GM19035 (cell line): ENCODE measurements around the gene HLF.
A peak's percentile ranks its signal among the peaks of the same experiment; 100 is the strongest.

Source experiments
- ATAC-seq: cut with Tn5 transposase; IDR thresholded peaks from one replicate; pipeline ENCODE4 v1.9.1; 2021; ENCODE audit not compliant: unreplicated experiment

The HLF gene

DNA sequence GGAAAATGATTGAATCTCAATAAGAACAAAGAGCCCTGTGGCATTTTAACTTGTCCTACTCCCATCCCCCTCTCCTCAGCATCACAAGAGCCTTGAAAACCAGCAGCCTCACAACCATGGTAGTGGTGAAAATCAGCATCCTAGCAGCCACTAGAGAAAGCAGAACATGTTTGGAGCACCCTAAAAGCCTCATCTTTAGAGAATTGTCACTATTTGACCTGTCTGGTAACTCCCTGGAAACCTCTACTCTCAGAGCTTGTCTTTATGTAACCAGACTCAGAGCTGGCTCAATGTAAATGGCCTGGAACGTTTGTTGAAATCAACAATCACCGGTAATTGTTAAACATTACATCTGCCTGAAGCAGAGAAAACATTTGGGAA, 86.1 kb downstream of the HLF start:
- no peak for ATAC-seq

DNA sequence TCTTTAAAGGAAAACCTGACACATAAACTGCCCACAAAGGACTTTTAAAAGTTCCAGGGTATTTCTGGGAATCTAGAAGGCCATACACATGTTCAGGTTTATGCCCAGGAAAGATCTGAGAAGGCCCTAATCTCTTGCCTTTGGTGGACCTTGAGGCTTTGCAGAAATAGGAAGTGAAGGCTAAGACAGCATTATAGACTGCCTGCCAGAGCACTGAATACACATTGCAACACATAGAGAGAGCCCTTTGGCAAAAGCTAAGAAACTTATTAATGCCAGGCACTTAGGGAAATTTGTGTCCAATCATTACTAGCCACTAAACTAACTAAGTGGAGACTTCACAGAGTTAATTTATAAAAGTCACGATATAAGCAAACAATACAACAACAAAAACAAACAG, 86.5 kb downstream of the HLF start:
- no peak for ATAC-seq

DNA sequence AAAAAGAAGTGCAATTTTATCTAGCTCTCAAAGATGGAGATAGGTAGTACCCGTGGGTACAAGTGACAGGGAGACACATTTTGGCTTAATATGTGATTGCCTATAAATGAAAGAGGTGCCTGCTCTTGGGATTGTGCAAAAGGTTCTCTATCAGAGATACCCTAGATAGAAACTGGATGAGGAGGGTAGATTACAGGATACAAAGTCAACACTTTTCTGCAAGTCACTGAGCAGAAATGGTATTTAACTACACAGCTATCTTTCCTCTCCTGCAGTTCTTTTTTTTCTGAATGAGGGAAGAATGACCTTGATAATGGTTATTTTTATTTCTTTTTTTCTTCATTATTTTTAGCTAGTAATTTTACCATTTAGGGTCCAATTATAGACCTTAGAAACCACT, 89.2 kb downstream of the HLF start:
- ATAC-seq = no peak

DNA sequence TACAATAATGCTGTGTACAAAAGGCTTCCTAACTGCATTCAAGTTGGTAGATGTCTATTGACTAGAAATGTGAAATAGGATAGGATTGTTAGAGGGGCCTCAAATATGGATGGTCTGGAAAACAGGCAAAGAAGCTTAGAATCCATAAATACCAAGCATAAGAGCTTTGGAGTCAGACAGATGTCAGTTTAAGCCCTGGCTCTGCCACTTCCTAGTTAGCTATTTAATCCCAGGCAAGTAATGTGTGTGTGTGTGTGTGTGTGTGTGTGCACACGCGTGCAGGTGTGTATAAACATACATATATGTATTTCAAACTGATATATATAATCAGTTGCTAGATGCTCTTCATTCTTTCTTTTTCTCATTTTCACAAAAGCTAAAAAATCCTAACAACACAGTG, 90.2 kb downstream of the HLF start:
- ATAC-seq = no peak

DNA sequence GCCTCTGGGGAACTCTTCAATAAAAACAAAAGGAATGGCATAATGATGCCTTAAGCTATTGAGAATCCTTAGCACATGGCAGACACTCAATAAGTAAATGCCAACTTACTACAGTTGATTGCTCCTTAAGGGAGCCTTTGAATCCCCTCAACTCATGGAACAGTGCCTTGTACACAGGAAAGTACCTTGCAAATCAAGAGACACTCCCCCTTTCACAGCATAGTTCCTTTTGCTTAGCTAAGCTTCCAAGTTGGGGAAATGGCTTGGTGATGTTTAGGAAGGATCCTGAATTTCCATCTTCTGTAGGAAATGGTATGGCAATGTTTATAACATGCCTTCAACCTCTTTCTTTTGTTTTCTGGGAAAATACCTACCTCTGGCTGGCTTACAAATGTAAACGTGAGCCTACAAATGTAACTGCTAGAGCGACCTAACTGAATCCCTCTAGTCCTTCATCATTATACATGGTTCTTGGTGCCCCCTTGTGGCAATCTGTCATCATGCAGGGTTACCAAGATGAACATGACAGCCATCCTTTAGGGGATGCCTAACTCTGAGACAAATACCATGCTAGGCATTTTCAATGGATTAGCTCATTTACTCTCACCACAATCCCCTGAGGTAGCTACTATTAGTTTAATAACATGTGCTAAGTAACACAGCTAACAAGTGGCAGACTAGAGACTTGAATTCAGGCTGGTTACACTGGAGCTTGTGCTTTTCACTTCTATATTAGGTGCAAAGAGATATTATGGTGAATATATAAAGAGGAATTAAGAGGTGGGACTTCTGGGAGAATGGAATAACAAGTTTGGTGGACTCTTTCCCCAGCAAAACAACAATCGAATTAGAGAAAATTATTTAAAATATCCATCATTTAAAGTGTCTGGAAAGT, 91.9 kb downstream of the HLF start:
- ATAC-seq = peak; percentile 99

DNA sequence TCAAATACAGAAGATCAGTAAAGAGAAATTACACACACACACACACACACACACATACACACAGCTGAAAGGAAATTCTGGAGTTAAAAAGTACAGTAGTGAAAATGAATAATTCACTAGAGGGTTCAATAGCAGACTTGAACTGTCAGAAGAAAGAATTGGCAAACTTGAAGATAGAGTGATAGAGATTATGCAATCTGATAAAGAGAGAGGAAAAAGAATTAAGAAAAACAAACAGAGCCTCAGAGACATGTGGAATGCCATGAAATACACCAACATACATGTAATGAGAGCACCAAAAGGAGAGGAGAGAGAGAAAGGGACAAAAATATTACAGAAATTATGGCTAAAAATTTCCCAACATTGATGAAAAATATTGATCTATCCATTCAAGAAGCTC, 96.2 kb downstream of the HLF start:
- ATAC-seq = no peak

DNA sequence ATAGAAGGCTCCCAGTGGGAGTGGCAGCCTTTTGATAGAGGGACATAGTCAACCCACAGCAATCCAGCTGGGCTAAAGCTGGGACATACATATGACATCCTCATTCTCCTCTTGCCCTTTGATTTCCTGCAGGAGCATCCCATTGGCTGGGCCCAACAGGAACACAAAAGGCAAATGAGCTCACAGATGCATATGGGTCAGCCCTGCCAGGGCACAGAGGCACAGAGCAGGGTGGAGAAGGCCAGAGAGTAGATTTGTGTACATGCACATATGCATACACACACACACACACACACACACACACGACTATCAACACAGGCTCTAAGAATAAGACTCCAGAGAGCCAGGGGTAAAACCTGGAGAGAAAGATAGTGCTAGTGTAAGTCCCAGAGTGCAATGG, 98.3 kb downstream of the HLF start:
- ATAC-seq = no peak

DNA sequence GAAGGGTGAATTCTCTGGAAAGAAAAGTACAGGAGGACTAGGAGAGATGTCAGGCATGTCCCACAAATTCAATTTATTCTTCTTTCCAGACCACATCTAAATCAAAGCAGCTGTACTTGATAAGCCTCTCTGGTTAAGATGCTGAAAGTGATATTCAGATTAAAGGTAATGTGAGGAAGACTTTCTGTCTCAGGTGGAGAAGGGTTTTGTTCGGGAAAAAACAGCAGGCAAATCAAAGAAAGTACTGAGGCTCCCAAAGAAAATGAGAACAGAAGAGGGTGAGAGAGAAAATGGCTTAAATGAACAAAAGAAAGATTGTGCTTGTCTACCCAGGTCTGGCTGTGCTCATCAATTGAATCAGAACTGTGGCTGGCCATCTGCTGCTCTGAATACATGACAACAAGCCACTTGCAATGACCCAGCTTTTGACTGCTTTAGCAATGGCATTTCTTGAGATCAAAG, 101.3 kb downstream of the HLF start:
- ATAC-seq = no peak

DNA sequence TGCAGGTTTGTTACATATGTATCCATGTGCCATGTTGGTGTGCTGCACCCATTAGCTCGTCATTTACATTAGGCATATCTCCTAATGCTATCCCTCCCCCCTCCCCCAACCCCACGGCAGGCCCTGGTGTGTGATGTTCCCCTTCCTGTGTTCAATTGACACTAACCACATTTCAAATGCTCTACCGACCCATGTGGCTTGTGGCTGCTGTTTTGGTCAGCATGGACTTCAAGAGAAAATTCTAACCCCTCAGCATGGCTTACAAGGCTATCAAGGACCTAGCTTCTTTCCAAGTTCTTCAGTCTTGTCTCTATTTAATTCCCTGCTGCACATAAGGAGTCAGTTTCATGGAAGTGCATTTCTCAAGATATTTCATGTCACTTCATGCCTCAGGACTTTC, 103.9 kb downstream of the HLF start:
- ATAC-seq = no peak
